Nephron progenitor cell (in vitro differentiated cells): ENCODE measurements around the gene FGF7.

Source experiments
- DNase-seq: peaks from one replicate; pipeline ENCODE4 v3.0.0; 2021
- H3K27ac Mint-ChIP-seq: 2 replicates; pipeline ENCODE4 v1.8.0; 2021; ENCODE audit warnings: mild to moderate bottlenecking, moderate library complexity, mixed read lengths
- H3K27me3 Mint-ChIP-seq: 2 replicates; pipeline ENCODE4 v1.8.0; 2021; ENCODE audit warnings: mild to moderate bottlenecking, low read depth, mixed read lengths; ENCODE audit not compliant: poor library complexity
- H3K36me3 Mint-ChIP-seq: 2 replicates; pipeline ENCODE4 v1.8.0; 2021; ENCODE audit warnings: low read depth, mixed read lengths
- H3K4me1 Mint-ChIP-seq: 2 replicates; pipeline ENCODE4 v1.8.0; 2021; ENCODE audit warnings: mixed read lengths
- H3K4me3 Mint-ChIP-seq: 2 replicates; pipeline ENCODE4 v1.8.0; 2021; ENCODE audit warnings: mild to moderate bottlenecking, moderate library complexity, mixed read lengths
- H3K9me3 Mint-ChIP-seq: 2 replicates; pipeline ENCODE4 v1.8.0; 2021; ENCODE audit warnings: mild to moderate bottlenecking, moderate library complexity, mixed read lengths
- CTCF ChIP-seq: fragments of 200-600 bp; sonication (generic); IDR thresholded peaks from 2 replicates; pipeline ENCODE4 v1.5.0; 2021; ENCODE audit warnings: antibody characterized with exemption

The FGF7 gene

GRCh38 chr15:49452595-49452994 lies 29.6 kb downstream of the FGF7 start:
- no peak overlapping the region for H3K27ac Mint-ChIP-seq
- no peak for TF ChIP-seq CTCF

GRCh38 chr15:49456166-49456565 lies 33.1 kb downstream of the FGF7 start:
- Mint-ChIP-seq H3K36me3 (no peaks in the 10 kb centered on the region), H3K4me1 (no peaks in the 10 kb centered on the region), H3K27me3 (no peaks in the 10 kb centered on the region)

More at GRCh38 chr15:49452595-49452994, 29.6 kb downstream of the FGF7 start:
- Mint-ChIP-seq H3K9me3 (no peaks in the 10 kb centered on the region), H3K4me1 (no peaks in the 10 kb centered on the region), H3K4me3 (no peak overlapping the region), H3K36me3 (no peaks in the 10 kb centered on the region), H3K27me3 (no peaks in the 10 kb centered on the region)
- no peak for DNase-seq

GRCh38 chr15:49458145-49458544 lies 35.1 kb downstream of the FGF7 start:
- Mint-ChIP-seq H3K9me3 (no peaks in the 10 kb centered on the region), H3K4me1 (no peaks in the 10 kb centered on the region), H3K27ac (no peak overlapping the region), H3K36me3 (no peaks in the 10 kb centered on the region), H3K4me3 (no peak overlapping the region), H3K27me3 (no peaks in the 10 kb centered on the region)
- no peak for DNase-seq
- no peak for TF ChIP-seq CTCF

More at GRCh38 chr15:49456166-49456565, 33.1 kb downstream of the FGF7 start:
- H3K27ac Mint-ChIP-seq = no peak overlapping the region
- DNase-seq = no peak
- H3K9me3 Mint-ChIP-seq = no peaks in the 10 kb centered on the region
- H3K4me3 Mint-ChIP-seq = no peak overlapping the region
- TF ChIP-seq CTCF = no peak

- Mint-ChIP-seq H3K36me3 (no peaks in the 10 kb centered on the region), H3K27me3 (no peaks in the 10 kb centered on the region), H3K4me3 (no peak overlapping the region), H3K4me1 (no peaks in the 10 kb centered on the region), H3K27ac (no peak overlapping the region), H3K9me3 (no peaks in the 10 kb centered on the region)
- TF ChIP-seq CTCF = no peak
- DNase-seq = no peak
These were observed 37.4 kb downstream of the FGF7 start for GRCh38 chr15:49460411-49460941.

- Mint-ChIP-seq H3K27me3 (no peaks in the 10 kb centered on the region), H3K4me3 (no peak overlapping the region), H3K27ac (no peak overlapping the region), H3K4me1 (no peaks in the 10 kb centered on the region), H3K9me3 (no peaks in the 10 kb centered on the region), H3K36me3 (no peaks in the 10 kb centered on the region)
- DNase-seq = no peak
- no peak for TF ChIP-seq CTCF
These were observed 39.3 kb downstream of the FGF7 start for GRCh38 chr15:49462232-49462844.

- no peak for DNase-seq
- Mint-ChIP-seq H3K27ac (no peak overlapping the region), H3K36me3 (no peaks in the 10 kb centered on the region), H3K4me3 (no peak overlapping the region), H3K27me3 (no peaks in the 10 kb centered on the region), H3K9me3 (no peaks in the 10 kb centered on the region), H3K4me1 (no peaks in the 10 kb centered on the region)
- no peak for TF ChIP-seq CTCF
These were observed 41.5 kb downstream of the FGF7 start for GRCh38 chr15:49464522-49464921.
